Thyroid gland (tissue), 4 donors: ENCODE results near the gene ABHD12. TPM values are rescaled to one million over a fixed set of nuclear protein-coding genes. Genes with fewer than 3 reads are reported as not detected.
A peak's percentile ranks its signal among the peaks of the same experiment; 100 is the strongest.

Experiments
- DNase-seq, 2 donors: peaks; one replicate each; pipeline ENCODE4 v3.0.0-alpha.2; 2019
- H3K27ac ChIP-seq, 3 donors: fragments of 200-600 bp; sonication (generic); 1 replicate in 2 of 3; 2 replicates in 1 of 3; pipeline ENCODE4 v1.5.1; 2016 to 2019; ENCODE audit warnings: mild to moderate bottlenecking in 1 of 3, moderate library complexity in 1 of 3
- H3K27me3 ChIP-seq: fragments of 200-600 bp; sonication (generic); one replicate; pipeline ENCODE4 v1.5.1; 2019
- H3K36me3 ChIP-seq, 2 donors: fragments of 200-600 bp; sonication (generic); one replicate each; pipeline ENCODE4 v1.5.1; 2016 to 2019
- H3K4me1 ChIP-seq, 2 donors: fragments of 200-600 bp; sonication (generic); one replicate each; pipeline ENCODE4 v1.5.1; 2017 to 2019
- H3K4me3 ChIP-seq, 3 donors: fragments of 200-600 bp; sonication (generic); replicated peaks in 1 of 3; 1 replicate in 2 of 3; 2 replicates in 1 of 3; pipeline ENCODE4 v1.5.1; 2016; ENCODE audit warnings: mild to moderate bottlenecking in 1 of 3
- H3K9me3 ChIP-seq: fragments of 200-600 bp; sonication (generic); one replicate; pipeline ENCODE4 v1.5.1; 2017
- POLR2A ChIP-seq, 2 donors: fragments of 450-650 bp; IDR thresholded peaks; one replicate each; pipeline ENCODE4 v1.6.1; 2017; ENCODE audit warnings: antibody characterized with exemption in 2 of 2, mild to moderate bottlenecking in 2 of 2, moderate library complexity in 1 of 2
- WGBS, 2 donors: methylation state at CpG; one replicate each; pipeline ENCODE4 v1.1.5; 2017; 5-methylcytosine and 5-hydroxymethylcytosine counted together
- intact Hi-C: fragments of 100-400 bp; cut with DNase I; formaldehyde crosslinking; loops from one replicate; pipeline ENCODE4 v1.15.1; 2023
- total RNA-seq, 4 donors: library from RNA; depleted of rRNA; stranded (reverse); fragments of >200 nt; gene quantifications; one replicate each; pipeline ENCODE4 v1.2.3, GENCODE V29; 2016
- TF ChIP-seq, protein P1 (sequence below), 6 experiments: fragments of 200-600 bp in 3 of 6; fragments of 450-650 bp in 3 of 6; sonication (generic) in 3 of 6; IDR thresholded peaks; one replicate each; pipeline ENCODE4 v1.5.1; 2016 to 2019; ENCODE audit warnings: antibody characterized with exemption in 6 of 6, mild to moderate bottlenecking in 2 of 6, inconsistent platforms in 1 of 6, moderate library complexity in 1 of 6

ABHD12 gene
- total RNA-seq, 4 donors from 2014 or later = 103 to 212 (median 179) TPM

DNA sequence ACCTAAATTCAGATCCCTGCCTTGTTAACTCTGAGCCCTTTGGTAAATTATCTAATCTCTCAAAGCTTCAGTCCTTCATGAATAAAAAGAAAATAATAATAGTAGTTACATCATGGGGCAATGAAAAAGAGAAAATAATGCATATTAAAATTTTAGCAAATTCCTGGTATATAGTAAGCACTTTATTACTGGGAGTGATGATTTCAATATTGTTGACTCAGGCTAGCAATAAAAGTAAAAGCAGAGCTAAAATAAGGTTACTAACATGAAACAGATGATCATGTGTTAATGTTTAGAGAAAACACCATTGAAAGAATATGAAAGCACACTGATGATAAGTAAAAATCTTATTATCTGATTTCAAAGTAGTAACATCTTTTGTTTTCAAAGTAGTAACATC lies 30.5 kb upstream of the ABHD12 start:
- Histone ChIP-seq H3K36me3 (no peaks in the 10 kb centered on the region), H3K9me3 (no peaks in the 10 kb centered on the region), H3K4me1 (no peaks in the 10 kb centered on the region), H3K27me3 (no peaks in the 10 kb centered on the region), H3K4me3 (no peak overlapping the region), H3K27ac (no peak overlapping the region)
- no peak for DNase-seq
- intact Hi-C loops = no loop called here
- TF ChIP-seq POLR2A (IDR thresholded peaks at IDR 0.05) = no peak
- TF ChIP-seq, protein P1, sequence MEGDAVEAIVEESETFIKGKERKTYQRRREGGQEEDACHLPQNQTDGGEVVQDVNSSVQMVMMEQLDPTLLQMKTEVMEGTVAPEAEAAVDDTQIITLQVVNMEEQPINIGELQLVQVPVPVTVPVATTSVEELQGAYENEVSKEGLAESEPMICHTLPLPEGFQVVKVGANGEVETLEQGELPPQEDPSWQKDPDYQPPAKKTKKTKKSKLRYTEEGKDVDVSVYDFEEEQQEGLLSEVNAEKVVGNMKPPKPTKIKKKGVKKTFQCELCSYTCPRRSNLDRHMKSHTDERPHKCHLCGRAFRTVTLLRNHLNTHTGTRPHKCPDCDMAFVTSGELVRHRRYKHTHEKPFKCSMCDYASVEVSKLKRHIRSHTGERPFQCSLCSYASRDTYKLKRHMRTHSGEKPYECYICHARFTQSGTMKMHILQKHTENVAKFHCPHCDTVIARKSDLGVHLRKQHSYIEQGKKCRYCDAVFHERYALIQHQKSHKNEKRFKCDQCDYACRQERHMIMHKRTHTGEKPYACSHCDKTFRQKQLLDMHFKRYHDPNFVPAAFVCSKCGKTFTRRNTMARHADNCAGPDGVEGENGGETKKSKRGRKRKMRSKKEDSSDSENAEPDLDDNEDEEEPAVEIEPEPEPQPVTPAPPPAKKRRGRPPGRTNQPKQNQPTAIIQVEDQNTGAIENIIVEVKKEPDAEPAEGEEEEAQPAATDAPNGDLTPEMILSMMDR (IDR thresholded peaks at IDR 0.05) = no peak

DNA sequence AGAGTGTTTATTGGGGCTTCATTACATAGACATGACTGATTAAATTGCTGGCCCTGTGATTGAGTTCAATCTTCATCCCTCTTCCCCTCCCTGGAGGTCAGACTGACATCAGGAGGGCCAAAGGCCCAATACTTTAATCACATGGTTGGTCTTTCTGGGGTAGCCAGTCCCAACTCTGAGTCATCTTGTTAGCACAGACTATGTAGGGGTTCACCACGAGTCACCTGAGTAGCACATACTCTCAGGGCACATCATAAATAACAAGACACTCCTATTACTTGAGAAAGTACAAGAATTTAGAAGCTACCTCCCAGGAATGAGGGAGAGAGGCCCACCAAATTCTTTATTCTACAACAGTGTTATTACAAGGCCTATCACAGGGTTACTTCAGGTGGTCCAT lies 28.1 kb upstream of the ABHD12 start:
- no peaks in the 10 kb centered on the region for H3K36me3 ChIP-seq
- H3K4me3 ChIP-seq = no peak overlapping the region
- H3K4me1 ChIP-seq = no peaks in the 10 kb centered on the region
- intact Hi-C loops = no loop called here
- no peak overlapping the region for H3K27ac ChIP-seq
- no peak for DNase-seq
- TF ChIP-seq, protein P1 (IDR thresholded peaks at IDR 0.05) = no peak
- no peak for TF ChIP-seq POLR2A (IDR thresholded peaks at IDR 0.05)
- 100% methylated on average over 1 of the region's 1 CpG for WGBS, 2 donors
- H3K9me3 ChIP-seq = no peaks in the 10 kb centered on the region
- H3K27me3 ChIP-seq = no peaks in the 10 kb centered on the region

DNA sequence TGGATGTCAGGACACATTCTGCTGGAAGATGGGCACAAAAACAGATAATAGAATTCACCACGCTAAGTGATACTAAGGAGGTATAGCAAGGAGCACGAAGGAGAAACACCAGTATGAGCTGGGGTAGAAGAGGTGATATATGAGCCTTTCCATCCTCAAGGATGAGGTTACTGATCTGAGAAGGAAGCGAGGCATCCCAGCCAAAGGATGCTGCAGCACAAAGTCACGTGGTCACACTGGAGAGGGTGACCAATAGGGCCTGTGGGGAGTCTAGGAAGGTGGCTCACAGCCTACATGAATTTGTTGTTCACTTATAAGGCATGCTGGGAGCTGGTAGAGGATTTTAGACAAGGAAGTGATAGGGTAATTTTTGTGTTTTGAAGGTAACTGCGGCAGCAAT lies 18.3 kb upstream of the ABHD12 start:
- Histone ChIP-seq H3K27ac (no peak overlapping the region), H3K27me3 (no peaks in the 10 kb centered on the region), H3K4me3 (no peak overlapping the region), H3K4me1 (peaks cover 5 to 7% of the 10 kb centered on the region in 2 donors), H3K36me3 (no peaks in the 10 kb centered on the region), H3K9me3 (no peaks in the 10 kb centered on the region)
- no peak for TF ChIP-seq POLR2A (IDR thresholded peaks at IDR 0.05)
- TF ChIP-seq, protein P1 (IDR thresholded peaks at IDR 0.05) = no peak
- intact Hi-C loops = loop anchor here (5.0 to 10.0 kb wide), 2 partner anchors 334 to 412 kb away; no protein-coding TSS in a partner anchor
- WGBS, 2 donors = 87 to 91% methylated on average over 5 of the region's 5 CpGs
- no peak for DNase-seq

DNA sequence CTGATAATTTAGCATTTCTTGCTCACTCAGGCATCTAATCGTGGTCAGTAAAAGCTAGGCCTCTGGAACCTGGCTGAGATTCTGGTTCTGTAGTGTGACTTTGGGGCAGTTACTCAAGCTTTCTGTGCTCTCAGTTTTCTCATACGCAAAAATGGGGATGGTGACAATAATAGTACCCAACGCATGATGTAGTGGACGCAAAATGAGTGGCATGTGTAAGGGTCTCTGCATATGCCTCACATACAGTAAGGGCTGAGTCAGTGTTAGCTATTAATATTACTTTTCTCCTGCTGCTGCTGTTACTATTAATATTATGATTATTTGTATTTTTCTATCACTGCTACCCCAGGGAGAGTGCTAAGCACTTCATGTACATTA lies 17.5 kb upstream of the ABHD12 start:
- DNase-seq = no peak
- H3K4me1 ChIP-seq = peaks cover 5 to 7% of the 10 kb centered on the region in 2 donors
- no peak overlapping the region for H3K27ac ChIP-seq
- peak overlapping the region in 1 of 3 donors; percentile 53 for H3K4me3 ChIP-seq
- intact Hi-C loops = loop anchor here (5.0 to 10.0 kb wide), 2 partner anchors 333 to 411 kb away; no protein-coding TSS in a partner anchor
- no peaks in the 10 kb centered on the region for H3K9me3 ChIP-seq
- no peaks in the 10 kb centered on the region for H3K27me3 ChIP-seq
- 3 to 5% methylated on average over 4 of the region's 4 CpGs for WGBS, 2 donors
- H3K36me3 ChIP-seq = no peaks in the 10 kb centered on the region
- TF ChIP-seq, protein P1 (IDR thresholded peaks at IDR 0.05) = no peak
- no peak for TF ChIP-seq POLR2A (IDR thresholded peaks at IDR 0.05)

DNA sequence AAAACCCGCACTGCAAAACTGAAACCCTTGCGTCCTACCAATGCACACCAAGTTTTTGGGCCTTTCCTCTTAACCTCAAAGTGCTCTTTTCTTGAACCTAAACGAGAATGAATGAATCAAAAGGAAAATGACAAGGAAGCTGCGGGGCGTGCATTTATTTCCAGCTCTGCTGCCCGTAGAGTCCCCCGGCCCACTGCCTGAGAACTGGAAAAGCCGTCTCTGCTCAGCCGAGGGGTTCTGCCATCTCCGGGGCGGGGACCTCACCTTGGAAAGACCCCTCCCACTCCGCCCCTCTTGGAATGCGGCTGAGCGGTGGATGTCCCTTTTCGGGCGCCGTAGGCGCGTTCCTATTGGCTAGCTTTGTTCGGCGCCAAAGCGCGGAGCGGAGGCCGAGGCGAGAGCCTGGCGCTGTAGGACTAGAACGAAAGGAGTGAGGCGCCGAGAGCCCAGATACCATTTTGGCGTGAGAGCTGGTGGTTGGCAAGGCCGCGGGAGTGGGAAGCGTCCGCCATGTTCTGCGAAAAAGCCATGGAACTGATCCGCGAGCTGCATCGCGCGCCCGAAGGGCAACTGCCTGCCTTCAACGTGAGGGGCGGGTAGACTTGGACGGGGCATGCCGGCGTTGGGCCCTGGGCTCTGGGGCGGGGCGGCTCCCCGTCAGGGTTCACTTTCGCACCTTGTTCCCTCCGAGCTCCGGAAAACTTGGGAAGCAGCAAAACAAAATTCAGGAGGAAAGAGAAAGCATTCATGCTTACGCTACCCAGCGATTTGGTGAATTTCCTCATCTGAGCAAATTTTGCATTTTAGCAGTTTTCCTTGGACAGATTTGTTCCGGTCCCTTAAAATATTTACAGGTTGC lies 16.9 kb upstream of the ABHD12 start, which contains the start of gene GINS1:
Gene GINS1, plus strand, starts transcription at position 363 of the 859 bp plus-strand sequence. Its CDS starts 148 bp downstream, at position 511.
- Histone ChIP-seq H3K36me3 (no peaks in the 10 kb centered on the region), H3K9me3 (no peaks in the 10 kb centered on the region), H3K27me3 (no peaks in the 10 kb centered on the region), H3K4me3 (peak within 1 kb of the TSS; percentile 20 to 59 (median 53)), H3K27ac (peak within 1 kb of the TSS in 2 of 3 donors; percentile 18 to 36), H3K4me1 (peaks cover 5 to 7% of the 10 kb centered on the region in 2 donors)
- TF ChIP-seq, protein P1 (IDR thresholded peaks at IDR 0.05) = no peak
- TF ChIP-seq POLR2A (IDR thresholded peaks at IDR 0.05) = no peak
- 2 to 4% methylated on average over 30 to 47 of the region's 56 CpGs for WGBS, 2 donors
- intact Hi-C loops = loop anchor here (5.0 to 10.0 kb wide), 2 partner anchors 333 to 410 kb away; no protein-coding TSS in a partner anchor
- DNase-seq = peak; percentile 81 to 87
